AG04449 (cell line): ENCODE results near the gene SLCO2B1.

ENCODE experiments used
- CTCF ChIA-PET: fragments of 350-600 bp; formaldehyde crosslinking; extraction: SDS; loops from one replicate; lab custom pipeline; 2021; ENCODE audit warnings: antibody characterized with exemption; lab: Yijun Ruan, JAX
- POLR2A ChIA-PET: fragments of 400-600, 350-600 bp; formaldehyde crosslinking; extraction: SDS; loops from one replicate; lab custom pipeline; 2020; ENCODE audit warnings: antibody characterized with exemption, inconsistent platforms; lab: Yijun Ruan, JAX
- DNase-seq: peaks from one replicate; pipeline ENCODE4 v3.0.0-alpha.2; 2010; ENCODE audit warnings: low read depth, low spot score
- H3K4me3 ChIP-seq: 2 replicates; pipeline ENCODE4 v1.5.1; 2011; ENCODE audit warnings: low read depth, mild to moderate bottlenecking, control low read depth, low read length
- CTCF ChIP-seq: IDR thresholded peaks from one replicate; pipeline ENCODE4 v1.5.1; 2011; ENCODE audit warnings: mild to moderate bottlenecking, moderate library complexity, low read length, control low read depth, inconsistent platforms; ENCODE audit not compliant: insufficient read depth; ENCODE audit errors: missing control alignments

The SLCO2B1 gene

GRCh38 chr11:75169101-75169885 is 18.4 kb downstream of the SLCO2B1 start:
- ChIA-PET CTCF (interaction anchor here (1.0 to 4.0 kb wide), 3 partner anchors 25 to 35 kb away, joined by 3 to 12 read pairs (median 4); no protein-coding TSS in a partner anchor), POLR2A (no interaction called here)
- TF ChIP-seq CTCF: no peak
- no peak overlapping the region for H3K4me3 ChIP-seq
- DNase-seq: no peak

- TF ChIP-seq CTCF: no peak
- H3K4me3 ChIP-seq: no peak overlapping the region
- CTCF ChIA-PET: interaction anchor here (1.1 to 2.0 kb wide), 2 partner anchors 30 to 71 kb away, joined by 4 to 7 read pairs; no protein-coding TSS in a partner anchor
- POLR2A ChIA-PET: no interaction called here
- DNase-seq: no peak
These were observed 19.8 kb downstream of the SLCO2B1 start for GRCh38 chr11:75170516-75171201.

- H3K4me3 ChIP-seq: no peak overlapping the region
- TF ChIP-seq CTCF: no peak
- POLR2A ChIA-PET: no interaction called here
- no peak for DNase-seq
- CTCF ChIA-PET: no interaction called here
These were observed 22.4 kb downstream of the SLCO2B1 start for GRCh38 chr11:75173336-75173735.

GRCh38 chr11:75174781-75175370 is 24.0 kb downstream of the SLCO2B1 start:
- DNase-seq: peak; percentile 7

GRCh38 chr11:75182664-75183063 is 31.8 kb downstream of the SLCO2B1 start:
- ChIA-PET POLR2A (no interaction called here), CTCF (interaction anchor here (1.8 kb wide), 1 partner anchor 23 kb away, joined by 7 read pairs; no protein-coding TSS in a partner anchor)
- H3K4me3 ChIP-seq: no peak overlapping the region
- no peak for DNase-seq
- no peak for TF ChIP-seq CTCF

More at GRCh38 chr11:75174781-75175370, 24.0 kb downstream of the SLCO2B1 start:
- CTCF ChIA-PET: interaction anchor here (1.0 to 4.4 kb wide), 3 partner anchors 30 to 67 kb away, joined by 3 to 19 read pairs (median 5); no protein-coding TSS in a partner anchor
- no peak overlapping the region for H3K4me3 ChIP-seq
- no peak for TF ChIP-seq CTCF
- POLR2A ChIA-PET: no interaction called here
